GM12891 (cell line): ENCODE results near the gene FDPS.

Experiments
- POLR2A ChIP-seq: IDR thresholded peaks from 2 replicates; pipeline ENCODE4 v1.6.1; 2011; ENCODE audit warnings: low read depth, low read length, control low read depth
- POLR2AphosphoS5 ChIP-seq: IDR thresholded peaks from 2 replicates; pipeline ENCODE4 v1.6.1; 2011; ENCODE audit warnings: low read depth, low read length, control low read depth

DNA sequence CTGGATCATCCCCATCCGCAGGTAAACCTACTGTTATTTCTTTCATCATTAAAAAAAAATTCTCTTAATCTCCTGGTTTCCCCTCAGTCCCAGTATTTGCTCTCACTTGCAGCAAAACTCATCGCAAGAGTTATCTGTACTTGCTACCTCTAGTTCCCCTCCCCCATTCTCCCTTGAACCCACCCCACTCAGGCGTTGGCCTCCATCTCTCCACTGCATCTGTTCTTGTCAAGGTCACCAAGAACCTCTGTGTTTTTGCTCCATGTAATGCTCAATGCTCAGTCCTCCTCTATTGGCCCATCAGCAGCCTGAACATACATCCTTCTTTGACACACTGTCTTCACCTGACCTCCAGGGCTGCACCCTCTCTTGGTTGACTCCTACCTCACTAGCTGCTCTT, 12.0 kb upstream of the FDPS start:
- TF ChIP-seq POLR2A (no peak), POLR2AphosphoS5 (no peak)
